Cortex of kidney (tissue), 1 donor: Measurements from ENCODE around the gene LRP3.
"Not testable (repeated sequence)": the region's sequence is repeated elsewhere in the genome, so short reads cannot be mapped to it uniquely, and the experiment has no call there.

Source experiments
- DNase-seq: peaks from one replicate; lab custom pipeline; 2025; lab: John Stamatoyannopoulos, UW

The LRP3 gene

GRCh38 chr19:33193865-33194362 is at the start of gene LRP3:
LRP3 (plus strand) TSS chr19:33194330; CDS start chr19:33194786, 456 bp downstream.
- no peak for DNase-seq

- no peak for DNase-seq
These were observed 47.9 kb upstream of the LRP3 start for GRCh38 chr19:33146209-33146608.

GRCh38 chr19:33147538-33147937 is 46.6 kb upstream of the LRP3 start:
- DNase-seq = no peak

GRCh38 chr19:33150852-33151518 is 43.1 kb upstream of the LRP3 start:
- no peak for DNase-seq

DNA sequence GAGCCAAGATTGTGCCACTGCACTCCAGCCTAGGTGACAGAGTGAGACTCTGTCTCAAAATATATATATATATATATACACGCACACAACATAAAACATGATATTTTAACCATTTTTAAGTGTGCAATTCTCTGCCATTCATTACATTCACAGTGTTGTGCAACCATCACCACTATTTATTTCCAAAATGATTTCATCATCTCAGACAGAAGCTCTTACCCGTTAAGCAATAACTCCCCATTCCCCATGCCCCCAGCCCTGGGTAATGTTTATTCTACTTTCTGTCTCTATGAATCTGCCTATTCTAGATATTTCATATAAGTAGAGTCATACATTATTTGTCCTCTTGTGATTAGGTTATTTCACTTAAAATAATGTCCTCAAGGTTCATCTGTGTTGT is 42.0 kb upstream of the LRP3 start:
- DNase-seq = no peak

- not testable (repeated sequence) for DNase-seq
These were observed 41.5 kb upstream of the LRP3 start for GRCh38 chr19:33152625-33153024.

DNA sequence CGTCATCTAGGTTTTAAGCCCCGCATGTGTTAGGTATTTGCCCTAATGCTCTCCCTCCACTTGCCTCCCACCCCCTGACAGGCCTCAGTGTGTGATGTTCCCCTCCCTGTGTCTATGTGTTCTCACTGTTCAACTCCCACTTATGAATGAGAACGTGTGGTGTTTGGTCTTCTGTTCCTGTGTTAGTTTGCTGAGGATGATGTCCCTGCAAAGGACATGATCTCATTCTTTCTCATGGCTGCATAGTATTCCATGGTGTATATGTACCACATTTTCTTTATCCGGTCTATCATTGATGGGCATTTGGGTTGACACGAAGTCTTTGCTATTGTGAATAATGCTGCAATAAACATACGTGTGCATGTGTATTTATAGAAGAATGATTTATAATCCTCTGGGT is 39.8 kb upstream of the LRP3 start:
- not testable (repeated sequence) for DNase-seq

DNA sequence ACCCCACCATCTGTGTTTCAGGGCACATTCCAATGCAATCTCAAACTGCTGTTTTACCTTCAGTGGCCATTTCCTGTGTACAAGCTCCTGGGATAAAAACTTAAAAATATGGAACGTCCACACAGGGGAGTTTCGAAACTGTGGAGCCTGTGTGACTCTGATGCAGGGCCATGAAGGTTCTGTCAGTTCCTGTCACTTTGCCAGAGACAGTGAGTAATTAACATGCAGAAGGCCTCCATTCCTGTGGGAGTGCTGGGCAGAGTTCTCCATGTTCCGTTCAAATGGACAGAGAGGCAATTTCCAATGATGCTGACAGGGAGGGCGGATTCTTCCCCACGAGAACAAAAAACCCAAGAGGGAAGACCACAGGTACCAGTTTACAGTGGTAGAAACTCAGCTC is 37.8 kb upstream of the LRP3 start:
- DNase-seq = no peak

DNA sequence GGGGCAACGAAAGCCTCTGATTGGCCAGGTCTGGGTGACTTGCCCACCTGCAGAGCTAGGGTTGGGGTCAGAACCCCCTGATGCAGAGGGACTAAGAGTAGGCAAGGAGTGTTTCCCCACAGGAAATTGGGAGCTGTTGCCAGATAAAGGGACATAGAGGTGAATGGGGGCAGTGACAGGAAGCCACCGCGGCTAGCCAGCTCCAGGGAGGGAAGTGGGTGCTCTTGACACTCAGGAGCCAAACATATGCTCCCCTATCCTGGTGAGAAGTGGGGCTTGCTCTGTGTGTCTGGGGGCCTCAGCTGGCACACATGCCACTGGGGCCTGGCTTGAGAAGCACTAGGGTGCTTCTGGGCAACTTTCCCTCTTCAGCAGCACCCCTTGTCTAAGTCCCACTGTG is 36.2 kb upstream of the LRP3 start:
- no peak for DNase-seq

GRCh38 chr19:33158365-33158764 is 35.8 kb upstream of the LRP3 start:
- no peak for DNase-seq

GRCh38 chr19:33159149-33159548 is 35.0 kb upstream of the LRP3 start:
- no peak for DNase-seq

- DNase-seq = no peak
These were observed 34.2 kb upstream of the LRP3 start for GRCh38 chr19:33159893-33160292.

DNA sequence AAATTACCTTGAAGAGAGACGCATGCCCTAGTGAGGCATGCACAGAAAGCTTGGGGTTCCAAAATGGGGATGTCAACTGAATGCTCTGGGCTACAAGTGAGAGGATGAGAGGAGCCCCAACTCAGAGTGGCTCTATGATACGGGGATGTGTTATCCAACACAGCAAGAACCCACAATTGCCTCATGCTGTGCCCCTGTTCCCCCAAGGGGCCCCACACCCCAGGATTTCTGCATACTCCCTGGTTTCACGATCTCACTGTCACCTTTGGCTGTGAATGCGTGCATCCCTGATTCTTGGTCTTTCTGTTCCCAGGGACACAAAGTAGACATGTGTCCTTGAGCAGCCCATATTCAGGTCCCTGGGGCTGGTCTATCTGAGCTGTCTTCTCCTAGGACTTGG is 32.9 kb upstream of the LRP3 start:
- no peak for DNase-seq

DNA sequence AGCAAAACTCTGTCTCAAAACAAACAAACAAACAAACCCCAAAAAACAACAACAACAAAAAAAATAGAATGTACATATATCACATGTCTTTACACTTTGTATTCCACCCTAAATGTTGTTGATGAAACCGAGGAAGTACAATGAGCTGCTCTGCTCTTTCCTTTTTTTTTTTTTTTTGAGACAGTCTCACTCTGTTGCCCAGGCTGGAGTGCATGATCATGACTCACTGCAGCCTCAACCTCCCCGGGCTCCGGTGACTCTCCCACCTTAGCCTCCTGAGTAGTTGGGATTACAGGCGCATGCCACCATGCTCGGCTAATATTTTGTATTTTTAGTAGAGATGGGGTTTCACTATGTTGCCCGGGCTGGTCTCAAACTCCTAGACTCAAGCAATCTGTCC is 30.6 kb upstream of the LRP3 start:
- DNase-seq = no peak

- DNase-seq = not testable (repeated sequence)
These were observed 28.1 kb upstream of the LRP3 start for GRCh38 chr19:33166037-33166436.

DNA sequence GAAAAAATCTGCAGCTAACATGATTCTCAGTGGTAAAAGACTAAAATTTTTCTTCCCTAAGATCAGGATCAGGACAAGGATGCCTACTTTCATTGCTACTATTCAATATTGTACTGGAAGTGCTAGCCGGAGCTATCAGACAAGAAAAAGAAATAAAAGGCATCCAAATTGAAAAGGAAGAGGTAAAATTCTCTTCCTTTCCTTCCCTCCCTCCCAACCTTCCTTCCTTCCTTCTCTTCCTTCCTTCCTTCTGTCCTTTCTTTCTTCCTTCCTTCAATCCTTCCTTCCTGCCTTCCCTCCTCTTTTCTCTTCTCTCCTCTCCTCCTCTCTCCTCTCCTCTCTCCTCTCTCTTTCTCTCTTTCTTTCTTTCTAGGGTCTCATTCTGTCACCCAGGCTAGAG is 26.7 kb upstream of the LRP3 start:
- no peak for DNase-seq

DNA sequence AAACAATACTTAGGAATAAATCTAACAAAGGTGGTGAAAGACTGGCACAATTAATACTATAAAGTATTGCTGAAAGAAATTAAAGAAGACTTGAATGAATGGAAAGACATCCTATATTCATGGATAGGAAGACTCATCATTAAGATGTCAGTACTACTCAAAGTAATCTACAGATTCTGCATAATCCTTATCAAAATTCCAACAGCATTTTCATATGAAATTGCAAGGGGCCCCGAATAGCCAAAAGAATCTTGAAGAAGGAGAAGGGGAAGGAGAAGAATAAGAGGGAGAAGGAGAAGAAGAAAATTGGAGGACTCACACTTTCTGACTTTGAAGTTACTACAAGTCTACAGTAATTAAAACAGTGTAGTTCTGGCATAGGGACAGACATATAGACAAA is 25.6 kb upstream of the LRP3 start:
- no peak for DNase-seq

GRCh38 chr19:33171222-33171795 is 22.8 kb upstream of the LRP3 start:
- no peak for DNase-seq

GRCh38 chr19:33171916-33172359 is 22.2 kb upstream of the LRP3 start:
- DNase-seq = no peak

GRCh38 chr19:33174186-33174585 is 19.9 kb upstream of the LRP3 start:
- no peak for DNase-seq

DNA sequence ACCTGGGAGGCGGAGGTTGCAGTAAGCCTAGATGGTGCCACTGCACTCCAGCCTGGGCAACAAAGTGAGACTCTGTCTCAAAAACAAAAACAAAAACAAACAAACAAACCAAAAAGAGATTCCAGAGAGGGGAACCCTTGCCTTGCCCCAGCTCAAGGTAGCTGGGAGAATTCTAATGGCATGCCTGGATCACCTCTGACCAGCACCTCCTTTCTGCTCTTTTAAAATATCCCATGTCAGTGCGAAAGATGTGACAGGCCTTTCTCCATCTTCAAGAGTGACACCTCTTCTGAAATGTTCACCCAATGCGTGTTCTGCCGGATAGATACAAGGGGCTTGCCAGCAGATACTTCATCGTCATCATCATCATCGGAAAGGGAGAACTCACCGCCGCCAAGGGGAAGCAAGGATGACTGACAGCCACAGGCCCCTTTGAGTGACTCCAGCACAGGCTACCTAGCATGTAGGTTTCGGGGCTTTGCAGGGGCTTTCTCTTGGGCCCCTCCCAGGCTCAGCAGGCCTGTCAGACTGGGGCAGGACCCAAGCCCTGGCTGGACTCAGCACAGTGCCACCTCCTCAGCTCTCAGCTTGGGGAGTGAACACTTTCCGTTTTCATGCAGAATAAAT is 18.9 kb upstream of the LRP3 start:
- DNase-seq = no peak

- no peak for DNase-seq
These were observed 18.1 kb upstream of the LRP3 start for GRCh38 chr19:33175886-33176669.
